Activated CD8-positive, alpha-beta T cell treated with anti-CD3 and anti-CD28 coated beads for 36 hours (primary cell): ENCODE results near the gene PIK3R3. TPM values are rescaled to one million over a fixed set of nuclear protein-coding genes. Genes with fewer than 3 reads are reported as not detected.
A peak's percentile ranks its signal among the peaks of the same experiment; 100 is the strongest.

Experiments
- ATAC-seq: fragments of 200-7000 bp; cut with Tn5 transposase; one replicate; pipeline ENCODE4 v1.10.0; 2021; ENCODE audit warnings: mild to moderate bottlenecking, moderate library complexity
- CTCF ChIA-PET: fragments of 350-600 bp; sonication (Branson Sonifier 250); formaldehyde crosslinking; loops from one replicate; lab custom pipeline; 2021; ENCODE audit warnings: antibody characterized with exemption; lab: Charles Lee
- POLR2A ChIA-PET: fragments of 350-600 bp; sonication (Branson Sonifier 250); formaldehyde crosslinking; loops from one replicate; lab custom pipeline; 2021; ENCODE audit warnings: antibody characterized with exemption; lab: Charles Lee
- DNase-seq: peaks from one replicate; pipeline ENCODE4 v3.0.0-alpha.2; 2020
- H3K27ac Mint-ChIP-seq: one replicate; pipeline ENCODE4 v1.8.0; 2021; ENCODE audit warnings: mild to moderate bottlenecking, mixed read lengths
- H3K27me3 Mint-ChIP-seq: one replicate; pipeline ENCODE4 v1.8.0; 2021; ENCODE audit warnings: mixed read lengths
- H3K36me3 Mint-ChIP-seq: one replicate; pipeline ENCODE4 v1.8.0; 2021; ENCODE audit warnings: low read depth, mixed read lengths
- H3K4me1 Mint-ChIP-seq: one replicate; pipeline ENCODE4 v1.8.0; 2021; ENCODE audit warnings: low read depth, mixed read lengths
- H3K4me3 Mint-ChIP-seq: one replicate; pipeline ENCODE4 v1.8.0; 2021; ENCODE audit warnings: mild to moderate bottlenecking, moderate library complexity, mixed read lengths
- H3K9me3 Mint-ChIP-seq: one replicate; pipeline ENCODE4 v1.8.0; 2021; ENCODE audit warnings: mixed read lengths
- intact Hi-C: fragments of 100-400 bp; cut with micrococcal nuclease; formaldehyde crosslinking; loops from one replicate; pipeline ENCODE4 v1.10.0; 2022
- total RNA-seq, 2 experiments: library from RNA; stranded (reverse); gene quantifications; one replicate each; pipeline ENCODE4 v1.2.3, GENCODE V29; 2021
- TF ChIP-seq, protein P1 (sequence below): fragments of 200-600 bp; IDR thresholded peaks from one replicate; pipeline ENCODE4 v1.8.0; 2022; ENCODE audit warnings: antibody characterized with exemption, mild to moderate bottlenecking

PIK3R3 gene
- total RNA-seq, 2 experiments from 2014 or later = 1.3 to 1.4 TPM

DNA sequence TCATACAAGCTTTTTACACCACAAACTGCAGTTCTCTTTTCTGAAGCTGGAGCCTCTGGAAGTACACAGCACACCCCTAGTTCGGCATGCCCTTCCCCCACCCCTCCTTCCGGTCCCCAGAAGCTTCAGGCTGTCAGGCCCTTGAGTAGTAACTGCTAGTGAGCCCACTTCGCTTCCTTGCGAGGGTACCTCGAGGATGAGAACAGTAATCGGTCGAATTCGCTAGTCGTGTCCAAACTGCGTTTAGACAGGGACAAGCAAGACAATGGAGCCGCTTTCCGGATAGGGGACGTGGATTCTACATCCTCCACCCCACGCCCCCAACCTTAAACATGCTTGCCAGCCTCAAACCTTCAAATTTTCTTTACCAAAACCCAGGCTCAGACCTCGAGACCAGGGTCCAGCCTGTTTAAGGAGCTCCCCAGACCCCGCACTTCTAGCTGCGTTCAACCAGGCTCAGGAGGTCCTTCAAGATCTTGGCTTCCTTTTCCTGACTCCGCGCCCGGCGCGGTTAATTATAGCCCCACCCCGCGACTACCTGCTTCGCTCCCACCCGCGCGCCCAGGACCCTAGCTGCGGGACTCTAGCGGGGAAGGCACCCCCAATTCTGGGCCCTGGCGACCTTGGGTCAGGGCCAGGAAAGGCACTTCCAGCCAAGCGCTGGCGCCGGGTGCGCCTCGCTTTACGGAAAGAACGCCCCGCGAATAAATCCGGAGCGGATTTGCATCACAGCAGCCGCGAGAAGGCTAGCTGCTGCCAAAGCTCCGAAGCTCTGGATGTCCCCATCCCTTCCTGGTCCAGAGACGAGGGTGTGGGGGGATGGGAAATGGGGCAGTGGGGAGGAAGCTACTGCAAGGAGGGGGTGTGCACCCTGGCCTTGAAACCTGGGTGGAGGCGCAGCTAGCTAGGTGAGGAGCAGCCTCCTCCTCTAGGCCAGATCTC lies 34.4 kb upstream of the PIK3R3 start:
- H3K27me3 Mint-ChIP-seq = no peaks in the 10 kb centered on the region
- TF ChIP-seq, protein P1, sequence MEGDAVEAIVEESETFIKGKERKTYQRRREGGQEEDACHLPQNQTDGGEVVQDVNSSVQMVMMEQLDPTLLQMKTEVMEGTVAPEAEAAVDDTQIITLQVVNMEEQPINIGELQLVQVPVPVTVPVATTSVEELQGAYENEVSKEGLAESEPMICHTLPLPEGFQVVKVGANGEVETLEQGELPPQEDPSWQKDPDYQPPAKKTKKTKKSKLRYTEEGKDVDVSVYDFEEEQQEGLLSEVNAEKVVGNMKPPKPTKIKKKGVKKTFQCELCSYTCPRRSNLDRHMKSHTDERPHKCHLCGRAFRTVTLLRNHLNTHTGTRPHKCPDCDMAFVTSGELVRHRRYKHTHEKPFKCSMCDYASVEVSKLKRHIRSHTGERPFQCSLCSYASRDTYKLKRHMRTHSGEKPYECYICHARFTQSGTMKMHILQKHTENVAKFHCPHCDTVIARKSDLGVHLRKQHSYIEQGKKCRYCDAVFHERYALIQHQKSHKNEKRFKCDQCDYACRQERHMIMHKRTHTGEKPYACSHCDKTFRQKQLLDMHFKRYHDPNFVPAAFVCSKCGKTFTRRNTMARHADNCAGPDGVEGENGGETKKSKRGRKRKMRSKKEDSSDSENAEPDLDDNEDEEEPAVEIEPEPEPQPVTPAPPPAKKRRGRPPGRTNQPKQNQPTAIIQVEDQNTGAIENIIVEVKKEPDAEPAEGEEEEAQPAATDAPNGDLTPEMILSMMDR = no peak
- peaks cover 17% of the 10 kb centered on the region for H3K4me1 Mint-ChIP-seq
- ATAC-seq = peak; percentile 73
- peak overlapping the region; percentile 84 for H3K27ac Mint-ChIP-seq
- H3K36me3 Mint-ChIP-seq = no peaks in the 10 kb centered on the region
- intact Hi-C loops = no loop called here
- CTCF ChIA-PET = interaction anchor here (0.7 to 2.5 kb wide), 8 partner anchors 12 to 133 kb away, joined by 3 to 14 read pairs (median 3); no protein-coding TSS in a partner anchor
- H3K9me3 Mint-ChIP-seq = no peaks in the 10 kb centered on the region
- H3K4me3 Mint-ChIP-seq = peak overlapping the region; percentile 67
- POLR2A ChIA-PET = interaction anchor here (0.7 to 1.7 kb wide), 9 partner anchors 9 to 132 kb away, joined by 3 to 5 read pairs (median 3); no protein-coding TSS in a partner anchor
- peak; percentile 64 for DNase-seq

DNA sequence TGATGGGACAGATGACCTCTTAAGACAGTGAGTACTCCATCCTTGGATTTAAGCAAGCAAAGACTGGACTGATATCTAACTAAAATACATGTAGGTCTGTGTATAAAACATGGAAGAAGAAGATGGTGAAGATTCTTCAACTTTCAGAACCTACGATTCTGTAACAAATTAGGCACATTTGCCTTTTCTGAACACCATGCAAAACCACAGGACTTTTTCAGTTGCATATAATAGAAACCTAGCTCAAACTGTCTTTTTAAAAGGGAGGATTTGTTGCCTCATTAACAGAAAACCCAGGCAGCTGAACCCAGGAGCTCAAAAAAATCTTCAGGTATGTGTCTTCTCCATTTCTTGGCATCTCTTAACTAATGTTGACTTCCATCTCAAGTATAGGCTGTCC lies 27.8 kb upstream of the PIK3R3 start:
- ATAC-seq = no peak
- Mint-ChIP-seq H3K4me3 (no peak overlapping the region), H3K36me3 (no peaks in the 10 kb centered on the region), H3K27ac (no peak overlapping the region), H3K9me3 (no peaks in the 10 kb centered on the region), H3K27me3 (no peaks in the 10 kb centered on the region), H3K4me1 (no peaks in the 10 kb centered on the region)
- no peak for DNase-seq
- TF ChIP-seq, protein P1 = no peak
- ChIA-PET CTCF (interaction anchor here (0.8 to 1.0 kb wide), 2 partner anchors 10 to 103 kb away, joined by 3 to 4 read pairs; no protein-coding TSS in a partner anchor), POLR2A (no interaction called here)
- intact Hi-C loops = no loop called here

DNA sequence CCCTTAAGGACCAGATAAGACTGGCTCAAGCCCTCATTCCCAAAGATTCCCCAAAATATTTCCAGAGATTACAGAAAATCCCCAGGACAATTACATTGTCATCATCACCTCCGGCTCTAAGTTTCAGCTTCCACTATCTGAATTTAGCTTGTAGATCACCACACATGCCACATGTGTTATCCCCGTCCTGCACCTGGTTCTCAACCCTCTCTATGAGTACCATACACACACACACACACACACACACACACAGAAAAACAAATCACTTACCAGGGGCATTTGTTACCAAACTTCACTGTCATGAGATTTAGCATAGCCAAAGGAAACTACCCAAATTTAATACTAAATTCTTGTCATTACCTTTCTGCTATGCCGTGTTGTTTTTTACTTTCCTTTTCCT lies 27.1 kb upstream of the PIK3R3 start:
- Mint-ChIP-seq H3K27ac (no peak overlapping the region), H3K36me3 (no peaks in the 10 kb centered on the region), H3K9me3 (no peaks in the 10 kb centered on the region), H3K4me1 (no peaks in the 10 kb centered on the region), H3K27me3 (no peaks in the 10 kb centered on the region), H3K4me3 (no peak overlapping the region)
- ChIA-PET CTCF (interaction anchor here (0.8 to 2.3 kb wide), 2 partner anchors 64 to 104 kb away, joined by 3 to 8 read pairs; no protein-coding TSS in a partner anchor), POLR2A (no interaction called here)
- intact Hi-C loops = no loop called here
- DNase-seq (no peak), ATAC-seq (no peak)
- TF ChIP-seq, protein P1 = no peak

DNA sequence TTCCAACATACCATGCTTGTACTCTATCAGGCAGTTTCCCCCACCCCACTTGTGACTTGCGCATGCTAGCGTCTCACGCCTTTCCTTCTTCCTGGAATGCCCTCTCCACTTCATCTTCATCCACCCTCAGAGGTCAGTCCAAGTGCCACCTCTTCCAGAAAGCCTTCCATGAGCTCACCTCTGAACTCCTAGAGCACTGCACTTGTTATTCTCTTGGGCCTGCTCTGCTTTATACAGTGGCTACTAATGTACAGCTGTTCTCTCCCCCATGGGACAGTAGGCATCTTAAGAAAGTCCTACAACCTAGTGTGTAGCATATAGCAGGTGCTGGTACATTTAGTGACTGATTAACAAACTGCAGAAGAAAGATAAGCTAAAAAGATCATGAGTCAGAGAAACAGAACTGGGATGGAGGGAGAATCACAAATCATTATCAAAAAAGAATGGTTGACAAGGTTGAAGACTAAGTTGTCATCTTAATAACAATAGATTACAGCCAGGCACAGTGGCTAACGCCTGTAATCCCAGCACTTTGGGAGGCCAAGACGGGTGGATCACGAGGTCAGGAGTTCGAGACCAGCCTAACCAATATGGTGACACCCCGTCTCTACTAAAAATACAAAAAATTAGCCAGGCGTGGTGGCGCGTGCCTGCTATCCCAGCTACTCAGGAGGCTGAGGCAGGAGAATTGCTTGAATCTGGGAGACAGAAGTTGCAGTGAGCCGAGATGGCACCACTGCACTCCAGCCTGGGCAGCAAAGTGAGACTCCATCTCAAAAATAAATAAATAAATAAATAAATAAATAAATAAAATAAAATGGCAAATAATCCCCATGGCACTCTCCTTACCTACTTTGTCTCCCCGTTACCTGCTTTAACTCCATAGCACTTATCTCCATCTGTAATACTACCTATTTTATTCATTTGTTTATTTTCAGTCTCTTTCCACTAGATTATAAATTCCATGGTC lies 26.2 kb upstream of the PIK3R3 start:
- TF ChIP-seq, protein P1 = no peak
- H3K27me3 Mint-ChIP-seq = no peaks in the 10 kb centered on the region
- no peaks in the 10 kb centered on the region for H3K9me3 Mint-ChIP-seq
- ATAC-seq (no peak), DNase-seq (no peak)
- H3K36me3 Mint-ChIP-seq = no peaks in the 10 kb centered on the region
- H3K27ac Mint-ChIP-seq = no peak overlapping the region
- H3K4me3 Mint-ChIP-seq = no peak overlapping the region
- H3K4me1 Mint-ChIP-seq = no peaks in the 10 kb centered on the region
- intact Hi-C loops = no loop called here
- ChIA-PET CTCF (interaction anchor here (2.3 kb wide), 1 partner anchor 65 kb away, joined by 8 read pairs; no protein-coding TSS in a partner anchor), POLR2A (no interaction called here)
